ENCODE data around the gene KIF3B.
A peak's percentile ranks its signal among the peaks of the same experiment; 100 is the strongest.

GRCh38 chr20:32285621-32286371 lies 8.3 kb downstream of the KIF3B start:
- TF ChIP-seq POLR2A (IDR thresholded peaks at IDR 0.05; ENCODE audit: low read length) (no peak), GATA1 (IDR thresholded peaks at IDR 0.05; ENCODE audit: low read depth, low read length) (peak; percentile 70)
